Cerebellar cortex (tissue), 1 donor: ENCODE data around the gene PGAP6.
"Not testable (repeated sequence)": the region's sequence is repeated elsewhere in the genome, so short reads cannot be mapped to it uniquely, and the experiment has no call there.

Source experiments
- DNase-seq: peaks from one replicate; pipeline ENCODE4 v3.0.0-alpha.2; 2015; ENCODE audit warnings: low spot score

Gene PGAP6

GRCh38 chr16:351804-352520 lies 29.8 kb downstream of the PGAP6 start:
- no peak for DNase-seq

GRCh38 chr16:350203-350602 lies 31.6 kb downstream of the PGAP6 start:
- no peak for DNase-seq

GRCh38 chr16:349211-349610 lies 32.6 kb downstream of the PGAP6 start:
- no peak for DNase-seq

- DNase-seq, result not testable (repeated sequence)
These were observed 33.3 kb downstream of the PGAP6 start for GRCh38 chr16:348495-348894.

GRCh38 chr16:347203-347602 lies 34.6 kb downstream of the PGAP6 start:
- DNase-seq, result no peak

- no peak for DNase-seq
These were observed 35.2 kb downstream of the PGAP6 start for GRCh38 chr16:346587-346986.

- DNase-seq, result no peak
These were observed 36.0 kb downstream of the PGAP6 start for GRCh38 chr16:345772-346171.

GRCh38 chr16:342455-343213 lies 39.1 kb downstream of the PGAP6 start:
- no peak for DNase-seq

- DNase-seq, result not testable (repeated sequence)
These were observed 39.8 kb downstream of the PGAP6 start for GRCh38 chr16:341974-342336.

GRCh38 chr16:341095-341973 lies 40.4 kb downstream of the PGAP6 start:
- DNase-seq, result not testable (repeated sequence)

- DNase-seq, result no peak
These were observed 41.2 kb downstream of the PGAP6 start for GRCh38 chr16:340370-341091.

GRCh38 chr16:339680-340079 lies 42.1 kb downstream of the PGAP6 start:
- no peak for DNase-seq

- DNase-seq, result peak; percentile 53
These were observed 43.7 kb downstream of the PGAP6 start for GRCh38 chr16:337975-338575.

- DNase-seq, result peak; percentile 85
These were observed 44.3 kb downstream of the PGAP6 start for GRCh38 chr16:337437-337836.

- DNase-seq, result no peak
These were observed 45.5 kb downstream of the PGAP6 start for GRCh38 chr16:336269-336668.

- not testable (repeated sequence) for DNase-seq
These were observed 46.7 kb downstream of the PGAP6 start for GRCh38 chr16:334861-335632.

GRCh38 chr16:334164-334832 lies 47.5 kb downstream of the PGAP6 start:
- not testable (repeated sequence) for DNase-seq

- DNase-seq, result no peak
These were observed 48.2 kb downstream of the PGAP6 start for GRCh38 chr16:333406-334094.

- not testable (repeated sequence) for DNase-seq
These were observed 50.5 kb downstream of the PGAP6 start for GRCh38 chr16:331181-331814.
